Left colon (tissue), 2 donors: ENCODE results near the gene UBE3C. TPM values are rescaled to one million over a fixed set of nuclear protein-coding genes. Genes with fewer than 3 reads are reported as not detected.
"Not testable (repeated sequence)": the region's sequence is repeated elsewhere in the genome, so short reads cannot be mapped to it uniquely, and the experiment has no call there.

Experiments used
- ATAC-seq: fragments of 200-7000 bp; cut with Tn5 transposase; one replicate; pipeline ENCODE4 v1.9.1; 2020; ENCODE audit warnings: mild to moderate bottlenecking, moderate library complexity
- DNase-seq, 2 donors: peaks; one replicate each; pipeline ENCODE4 v3.0.0-alpha.2; 2020
- intact Hi-C, 2 donors: fragments of 100-400 bp; cut with DNase I in 1 of 2; cut with micrococcal nuclease in 1 of 2; formaldehyde crosslinking; loops; one replicate each; pipeline versions ENCODE4 v1.11.2 to v1.14.0; 2022; cut with DNase I, micrococcal nuclease
- total RNA-seq, 2 donors: library from RNA; stranded (reverse); fragmentation: NEBNext Ultra II Directional; extraction: Animal tissue kit (Norgen Biotek cat#: 25700); gene quantifications; one replicate each; pipeline ENCODE4 v1.2.1, GENCODE V29; 2021
- donor health status: DM: no; HTN: no; CAD: no.
- donor health status: DM: yes; HTN: yes; CAD: no.

UBE3C gene
- total RNA-seq, 2 donors from 2014 or later, result 54.4 to 71.8 TPM

DNA sequence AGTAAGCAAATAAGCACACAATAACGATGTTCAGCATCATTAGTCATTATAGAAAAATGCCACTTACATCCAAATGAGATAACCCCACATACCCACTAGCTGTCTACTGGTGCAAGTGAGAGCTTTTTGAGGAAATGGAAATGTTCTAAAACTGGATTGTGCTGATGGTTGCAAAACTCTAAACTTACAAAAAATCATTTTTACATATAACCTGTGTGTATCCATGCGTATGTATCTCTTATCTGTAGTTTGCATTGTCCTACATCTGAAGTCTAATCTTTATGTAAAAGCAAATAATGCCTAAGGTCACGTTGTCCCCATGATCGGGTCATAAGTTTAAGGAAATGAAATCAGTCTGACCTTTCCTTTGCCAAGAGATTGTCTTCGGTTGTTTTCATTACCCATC lies 116.5 kb downstream of the UBE3C start:
- DNase-seq, result no peak
- intact Hi-C loops, result no loop called here
- ATAC-seq, result no peak

DNA sequence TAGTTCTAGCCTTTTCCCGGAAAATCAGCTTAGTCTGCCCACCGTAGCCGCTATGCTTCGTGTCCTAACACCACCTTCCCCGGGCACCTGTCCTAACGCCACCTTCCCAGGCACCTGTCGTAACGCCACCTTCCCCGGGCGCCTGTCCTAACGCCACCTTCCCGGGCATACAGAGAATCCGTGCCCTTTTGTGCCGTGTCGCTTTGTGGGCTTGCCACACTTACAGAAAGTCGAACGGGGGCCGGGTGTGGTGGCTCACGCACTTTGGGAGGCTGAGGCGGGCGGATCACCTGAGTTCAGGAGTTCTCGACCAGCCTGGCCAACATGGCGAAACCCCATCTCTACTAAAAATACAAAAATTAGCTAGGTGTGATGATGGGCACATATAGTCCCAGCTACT lies 124.4 kb downstream of the UBE3C start:
- DNase-seq, result no peak
- ATAC-seq, result no peak
- intact Hi-C loops, result no loop called here

GRCh38 chr7:157265051-157265450 lies 126.3 kb downstream of the UBE3C start:
- intact Hi-C loops, result no loop called here
- DNase-seq (no peak), ATAC-seq (no peak)

DNA sequence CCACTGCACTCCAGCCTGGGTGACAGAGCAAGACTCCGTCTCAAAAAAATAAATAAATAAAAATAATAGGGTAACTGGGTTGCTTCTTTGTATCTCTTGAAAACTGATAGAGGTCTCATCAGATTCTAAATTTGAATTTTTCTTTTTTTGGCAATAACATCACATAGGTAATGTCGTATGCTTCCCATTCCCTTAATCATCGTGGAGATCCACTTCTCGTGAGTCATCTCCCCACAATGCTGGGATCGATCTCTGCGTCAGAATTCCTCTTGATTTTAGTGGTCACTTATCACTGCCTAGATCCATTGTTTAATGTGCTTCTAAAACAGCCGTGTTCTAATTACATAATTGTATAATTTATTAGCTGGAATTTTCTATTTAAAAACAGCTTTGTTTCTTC lies 127.5 kb downstream of the UBE3C start:
- DNase-seq (no peak), ATAC-seq (no peak)
- intact Hi-C loops, result no loop called here

DNA sequence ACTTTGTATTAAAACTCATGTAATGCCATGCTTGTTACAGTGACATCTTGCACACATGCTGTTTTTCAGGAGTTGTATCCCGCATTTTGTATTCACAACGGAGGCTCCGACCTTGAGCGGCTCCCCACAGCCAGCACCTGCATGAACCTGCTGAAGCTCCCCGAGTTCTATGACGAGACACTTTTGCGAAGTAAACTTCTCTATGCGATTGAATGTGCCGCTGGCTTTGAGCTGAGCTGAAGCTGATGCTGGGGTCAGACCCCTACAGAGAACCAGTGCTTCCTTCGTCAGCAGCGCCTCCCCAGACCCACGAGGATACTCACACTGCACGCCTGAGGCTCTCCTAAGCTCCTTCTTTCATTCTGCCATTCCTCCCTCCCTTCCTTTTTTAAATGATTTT lies 128.8 kb downstream of the UBE3C start:
- DNase-seq, result no peak
- intact Hi-C loops, result no loop called here

DNA sequence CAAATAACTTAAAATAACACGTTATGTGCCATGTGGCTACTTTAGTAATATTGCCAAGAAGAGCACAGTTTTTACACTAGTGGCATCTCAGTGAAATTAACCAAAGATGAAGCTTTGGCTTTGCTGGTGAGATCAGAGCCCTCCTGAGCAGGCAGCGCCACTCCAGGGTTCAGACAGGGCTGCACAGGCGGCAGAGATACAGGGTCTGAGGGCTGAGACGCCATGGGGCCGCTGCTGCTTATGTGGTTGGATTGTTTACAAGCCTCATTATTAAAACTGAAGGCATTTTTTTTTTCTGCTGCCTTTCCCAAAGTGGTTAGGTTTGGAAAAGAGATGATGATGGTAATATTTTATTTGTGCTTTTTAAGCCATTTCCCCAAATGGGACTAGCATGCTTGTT lies 129.2 kb downstream of the UBE3C start:
- intact Hi-C loops, result no loop called here
- DNase-seq (no peak), ATAC-seq (no peak)

More for the DNA sequence above, 128.8 kb downstream of the UBE3C start:
- ATAC-seq, result no peak

- DNase-seq, result no peak
- ATAC-seq, result no peak
- intact Hi-C loops, result no loop called here
Measured at GRCh38 chr7:157268540-157268939, 129.8 kb downstream of the UBE3C start.

- no peak for DNase-seq
- ATAC-seq, result no peak
- intact Hi-C loops, result no loop called here
Measured at GRCh38 chr7:157269341-157270059, 130.8 kb downstream of the UBE3C start.

DNA sequence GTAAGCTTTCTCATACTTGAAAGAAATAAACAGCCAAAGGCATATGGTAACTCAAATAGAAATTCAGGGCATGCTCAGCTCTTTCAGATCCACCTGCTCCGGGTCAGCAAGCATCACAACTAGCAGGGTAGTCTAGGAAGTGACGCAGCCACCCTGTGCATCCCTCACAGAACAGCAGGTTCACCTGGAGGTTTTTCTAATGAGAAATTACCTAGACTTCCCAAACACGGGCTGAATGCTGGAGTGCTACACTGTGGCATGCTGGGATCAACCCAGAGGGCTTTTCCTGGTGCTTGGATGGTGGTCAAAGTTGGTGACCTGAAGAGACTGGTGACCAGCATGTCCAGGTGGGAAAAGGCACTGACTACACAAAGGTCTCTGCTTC lies 131.3 kb downstream of the UBE3C start:
- intact Hi-C loops, result no loop called here
- DNase-seq (no peak), ATAC-seq (no peak)

DNA sequence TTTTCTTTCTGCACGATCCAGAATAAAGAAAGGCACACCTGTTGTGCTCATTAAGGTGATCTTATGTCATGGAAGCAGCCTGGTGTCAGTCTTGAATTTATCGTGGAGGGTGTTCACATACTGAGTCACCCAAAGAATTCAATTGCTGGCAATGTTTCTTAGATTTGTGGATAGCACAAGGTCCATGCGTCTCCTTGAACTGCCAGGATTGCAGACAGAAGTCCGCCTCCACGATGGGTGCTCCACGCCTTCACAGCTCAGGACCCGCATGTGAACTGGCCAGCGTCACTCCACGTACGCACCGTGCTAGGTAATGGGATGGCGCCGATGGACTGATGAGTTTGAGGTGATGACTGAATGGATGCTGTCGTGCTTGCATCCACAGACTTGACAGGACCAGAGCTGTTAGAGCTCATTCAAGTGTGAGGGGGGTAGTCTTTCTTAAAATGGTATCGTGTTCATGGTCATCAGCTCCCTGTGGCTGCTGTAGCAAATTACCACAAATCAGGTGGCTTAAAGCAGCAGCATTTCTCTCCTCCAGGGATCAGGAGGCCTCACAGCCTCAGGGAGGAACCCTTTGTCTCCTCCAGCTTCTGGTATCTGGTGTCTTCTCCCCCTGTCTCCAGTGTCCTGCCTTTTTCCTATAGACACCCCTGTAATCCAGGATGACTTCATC lies 132.7 kb downstream of the UBE3C start:
- no peak for DNase-seq
- intact Hi-C loops, result no loop called here
- no peak for ATAC-seq

- ATAC-seq (no peak), DNase-seq (no peak)
- intact Hi-C loops, result no loop called here
Measured at GRCh38 chr7:157271991-157272324, 133.2 kb downstream of the UBE3C start.

DNA sequence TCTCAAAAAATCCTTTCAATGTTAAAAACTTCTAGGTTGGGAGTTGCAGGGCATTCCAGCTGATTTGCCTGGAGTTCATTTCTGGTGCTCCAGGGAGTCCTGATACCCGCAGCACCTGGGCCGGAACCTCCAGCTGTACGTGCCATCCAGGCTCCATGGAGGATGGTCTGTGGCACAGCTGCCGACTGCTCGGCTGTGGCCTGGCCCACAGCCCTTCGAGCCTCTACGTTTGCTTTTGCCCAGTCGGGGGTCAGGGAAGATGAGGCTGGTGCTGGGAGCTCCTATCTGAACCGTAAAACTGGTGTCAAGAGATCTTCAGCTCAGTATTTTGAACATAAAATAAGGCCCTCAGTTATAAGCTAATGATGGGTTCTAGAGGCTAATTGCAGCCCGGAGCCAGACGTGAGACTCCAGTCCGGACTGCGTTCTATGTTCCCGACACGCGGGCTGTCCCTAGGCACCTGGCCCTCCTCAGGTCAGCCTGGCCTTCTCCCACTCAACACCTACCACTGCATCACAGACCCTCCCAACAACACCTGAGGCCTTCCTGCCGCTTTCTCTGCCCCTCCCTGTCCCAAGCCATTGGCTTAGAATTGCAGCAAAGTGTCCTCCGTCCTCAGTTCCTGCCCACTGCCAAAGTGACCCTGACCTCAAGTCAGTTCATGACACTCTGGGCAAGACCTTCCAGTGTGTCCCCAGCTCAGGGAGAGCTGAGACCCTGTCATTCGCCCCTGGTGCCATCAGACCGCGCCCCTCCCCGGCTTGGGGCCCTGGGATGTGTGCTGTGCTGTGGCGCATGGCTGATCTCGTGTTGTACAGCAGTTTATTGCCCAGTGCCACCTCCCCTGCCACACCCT lies 133.9 kb downstream of the UBE3C start:
- intact Hi-C loops, result no loop called here
- DNase-seq, result no peak
- ATAC-seq, result peak; percentile 21

GRCh38 chr7:157273208-157274093 lies 134.7 kb downstream of the UBE3C start:
- ATAC-seq (peak; percentile 78), DNase-seq (peak in 1 of 2 donors; percentile 70)
- intact Hi-C loops, result no loop called here

- peak; percentile 19 for ATAC-seq
- intact Hi-C loops, DNase-seq: not testable (repeated sequence)
Measured at GRCh38 chr7:157274094-157274634, 135.4 kb downstream of the UBE3C start.

- intact Hi-C loops, result no loop called here
Measured at GRCh38 chr7:157274991-157275427, 136.3 kb downstream of the UBE3C start.

DNA sequence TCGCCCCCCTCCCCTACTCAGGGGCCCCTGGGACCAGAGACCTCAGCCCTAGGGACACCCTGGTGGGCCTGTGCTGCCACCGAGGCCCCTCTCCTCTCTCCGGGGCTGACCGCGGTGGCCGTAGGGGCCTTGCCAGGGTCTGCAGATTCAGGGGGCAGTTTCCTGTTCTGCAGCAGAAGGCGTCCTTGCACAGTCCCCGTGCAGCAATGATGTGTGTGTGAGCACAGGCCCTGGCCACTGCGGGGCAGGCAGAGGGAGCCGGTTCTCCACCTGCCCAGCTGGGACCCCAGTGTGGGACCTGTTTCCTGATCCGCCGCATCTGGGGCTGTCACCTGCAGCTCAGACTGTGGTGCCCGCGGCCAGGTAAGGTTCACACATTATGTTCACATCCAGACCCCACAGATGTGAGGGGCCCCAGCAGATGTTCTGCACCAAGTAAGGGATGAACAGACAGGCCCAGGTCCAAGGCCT lies 137.4 kb downstream of the UBE3C start:
- intact Hi-C loops, result no loop called here
- ATAC-seq (no peak), DNase-seq (no peak)

More at GRCh38 chr7:157274991-157275427, 136.3 kb downstream of the UBE3C start:
- no peak for DNase-seq
- ATAC-seq, result no peak

- ATAC-seq, result no peak
- intact Hi-C loops, result no loop called here
Measured at GRCh38 chr7:157276731-157277562, 138.2 kb downstream of the UBE3C start.

GRCh38 chr7:157277568-157277967 lies 138.8 kb downstream of the UBE3C start:
- intact Hi-C loops, DNase-seq, ATAC-seq: not testable (repeated sequence)

More at GRCh38 chr7:157276731-157277562, 138.2 kb downstream of the UBE3C start:
- DNase-seq, result no peak
